Sigmoid colon (tissue), 4 donors: ENCODE data around the gene DIPK2A.

Experiments
- CTCF ChIP-seq, 4 experiments: fragments of 450-650 bp in 3 of 4; fragments of 200-600 bp in 1 of 4; IDR thresholded peaks; one replicate each; pipeline ENCODE4 v1.5.1; 2016 to 2019; ENCODE audit warnings: antibody characterized with exemption in 4 of 4, mild to moderate bottlenecking in 3 of 4, moderate library complexity in 2 of 4
- EP300 ChIP-seq, 4 donors: sonication (generic); formaldehyde crosslinking; IDR thresholded peaks; one replicate each; pipeline ENCODE4 v1.6.1; 2017; ENCODE audit warnings: antibody characterized with exemption in 4 of 4
- POLR2A ChIP-seq, 2 donors: fragments of 450-650 bp; IDR thresholded peaks; one replicate each; pipeline ENCODE4 v1.6.1; 2016; ENCODE audit warnings: antibody characterized with exemption in 2 of 2, mild to moderate bottlenecking in 2 of 2, moderate library complexity in 2 of 2

DNA sequence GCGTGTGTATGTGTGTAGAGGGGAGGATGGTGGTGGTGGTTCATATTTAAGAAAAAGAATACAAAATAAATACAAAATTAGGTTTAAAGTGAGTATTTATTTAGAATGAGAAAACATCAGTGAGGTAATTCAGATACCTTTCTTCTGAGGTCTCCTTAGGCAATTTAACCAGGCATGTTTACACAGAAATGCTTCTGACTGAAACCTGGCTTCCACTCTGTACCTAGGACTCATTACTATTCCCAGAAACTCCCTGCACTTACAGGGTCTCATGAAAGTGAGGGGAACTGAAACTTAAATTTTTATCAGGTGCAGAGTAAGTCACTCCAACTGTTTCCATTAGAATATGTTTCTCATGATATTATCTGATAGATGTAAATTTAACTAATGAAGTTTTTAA lies 10.3 kb upstream of the DIPK2A start:
- no peak for TF ChIP-seq EP300 (IDR thresholded peaks at IDR 0.05)
- TF ChIP-seq CTCF (IDR thresholded peaks at IDR 0.05) = no peak
- no peak for TF ChIP-seq POLR2A (IDR thresholded peaks at IDR 0.05)
